AG09309 (cell line): Measurements from ENCODE around the gene FKRP.
A peak's percentile ranks its signal among the peaks of the same experiment; 100 is the strongest.

Source experiments
- DNase-seq: peaks from one replicate; pipeline ENCODE4 v3.0.0-alpha.2; 2010; ENCODE audit warnings: low read depth
- H3K4me3 ChIP-seq: 2 replicates; pipeline ENCODE4 v1.5.1; 2011; ENCODE audit warnings: mild to moderate bottlenecking, low read depth, low read length, moderate library complexity; ENCODE audit not compliant: control insufficient read depth
- CTCF ChIP-seq: IDR thresholded peaks from 2 replicates; pipeline ENCODE4 v1.5.1; 2011; ENCODE audit warnings: mild to moderate bottlenecking, low read depth, low read length, inconsistent platforms; ENCODE audit not compliant: insufficient read depth, control insufficient read depth; ENCODE audit errors: missing control alignments

The FKRP gene

GRCh38 chr19:46746281-46747057 is 612 bp downstream of the FKRP start, which contains the start of gene STRN4:
STRN4 (minus strand) TSS chr19:46746450; CDS start chr19:46746430, 20 bp downstream.
- no peak for DNase-seq
- TF ChIP-seq CTCF: no peak
- H3K4me3 ChIP-seq: peak within 1 kb of the TSS; percentile 96

GRCh38 chr19:46748325-46749109 is 2.7 kb downstream of the FKRP start:
- DNase-seq: no peak
- H3K4me3 ChIP-seq: no peak overlapping the region
- TF ChIP-seq CTCF: peak; percentile 79

- no peak for DNase-seq
- H3K4me3 ChIP-seq: no peak overlapping the region
- TF ChIP-seq CTCF: peak; percentile 48
Observed at GRCh38 chr19:46753420-46754155, 7.7 kb downstream of the FKRP start.

GRCh38 chr19:46755077-46755852 is 9.4 kb downstream of the FKRP start:
- no peak overlapping the region for H3K4me3 ChIP-seq
- peak; percentile 25 for DNase-seq
- TF ChIP-seq CTCF: no peak

- H3K4me3 ChIP-seq: no peak overlapping the region
- DNase-seq: no peak
- no peak for TF ChIP-seq CTCF
Observed at GRCh38 chr19:46755853-46756543, 10.1 kb downstream of the FKRP start.
